H1 (cell line): ENCODE measurements around the gene ZNF750. TPM values are rescaled to one million over a fixed set of nuclear protein-coding genes. Genes with fewer than 3 reads are reported as not detected.

Source experiments
- ASH2L ChIP-seq: fragments of 200-600, 300-600 bp; sonication (generic); IDR thresholded peaks from one replicate; pipeline ENCODE4 v1.7.1; 2017; ENCODE audit warnings: low read length
- CHD1 ChIP-seq: IDR thresholded peaks from 2 replicates; pipeline ENCODE4 v1.6.1; 2012; ENCODE audit warnings: low read depth, low read length, improper control_type of control experiment
- EP300 ChIP-seq, 2 experiments: IDR thresholded peaks; 1 replicate in 1 of 2; 2 replicates in 1 of 2; pipeline ENCODE4 v1.6.1; 2011 to 2012; ENCODE audit warnings: low read depth in 2 of 2, low read length in 2 of 2, mild to moderate bottlenecking in 2 of 2, borderline replicate concordance in 1 of 2, inconsistent platforms in 1 of 2, moderate library complexity in 1 of 2
- KDM1A ChIP-seq: fragments of 200-600, 300-600 bp; sonication (generic); IDR thresholded peaks from 2 replicates; pipeline ENCODE4 v1.7.1; 2016; ENCODE audit warnings: mild to moderate bottlenecking, low read length, borderline replicate concordance
- SAP30 ChIP-seq: fragments of 300-600 bp; sonication (generic); IDR thresholded peaks from 2 replicates; pipeline ENCODE4 v1.7.1; 2012; ENCODE audit warnings: low read length, moderate library complexity, mild to moderate bottlenecking, inconsistent platforms; ENCODE audit not compliant: insufficient read depth, insufficient replicate concordance
- TAF1 ChIP-seq: IDR thresholded peaks from 2 replicates; pipeline ENCODE4 v1.6.1; 2011; ENCODE audit warnings: mild to moderate bottlenecking, low read depth, low read length
- polyA plus RNA-seq, 7 experiments: library from polyadenylated mRNA; depleted of rRNA in 3 of 7; stranded (reverse) in 5 of 7; unstranded in 2 of 7; fragments of >200 nt in 5 of 7; fragments of 200-250 nt in 2 of 7; gene quantifications; 1 replicate in 5 of 7; 2 replicates in 1 of 7; 4 replicates in 1 of 7; pipeline versions ENCODE4 v1.2.1 to v1.2.3, GENCODE V29; 2011 to 2013; ENCODE audit warnings: missing spikeins in 2 of 7, mixed read lengths in 2 of 7
- total RNA-seq: library from RNA; stranded (reverse); fragmentation: NEBNext Ultra II Directional; extraction: Animal tissue kit (Norgen Biotek cat#: 25700); gene quantifications from 2 replicates; pipeline ENCODE4 v1.2.1, GENCODE V29; 2021
- TF ChIP-seq, protein P1 (sequence below), 3 experiments: IDR thresholded peaks; 1 replicate in 2 of 3; 2 replicates in 1 of 3; pipeline versions ENCODE4 v1.5.1 to v1.6.1; 2011; ENCODE audit warnings: low read length in 3 of 3, mild to moderate bottlenecking in 3 of 3, inconsistent platforms in 2 of 3, low read depth in 1 of 3, moderate library complexity in 1 of 3; ENCODE audit not compliant: insufficient read depth in 1 of 3; ENCODE audit errors: control extremely low read depth in 1 of 3

The ZNF750 gene
- total and polyA plus RNA-seq, 2 of the 8 experiments (the other 6 are each of a cell fraction or from before 2014, with no cell fraction given) = not detected

DNA sequence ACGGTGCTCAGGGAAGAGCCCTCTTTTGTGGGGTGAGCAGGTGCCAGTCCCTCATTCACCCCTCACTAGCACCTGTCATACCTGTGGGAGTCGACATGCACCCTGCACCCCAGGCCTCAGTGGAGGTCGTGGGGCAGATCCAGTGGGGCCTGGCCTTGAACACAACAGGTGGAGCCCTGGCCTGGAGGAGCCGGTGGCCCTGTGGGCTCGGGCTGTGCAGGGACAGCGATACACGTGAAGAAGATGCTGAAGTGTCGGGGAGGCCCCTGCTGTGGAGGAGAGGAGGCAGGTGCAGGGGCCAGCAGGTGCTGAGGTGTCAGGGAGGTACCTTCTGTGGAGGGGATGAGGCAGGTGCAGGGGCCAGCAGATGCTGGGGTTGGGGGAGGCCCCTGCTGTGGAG, 31.8 kb downstream of the ZNF750 start (continued):
- no peak for TF ChIP-seq EP300 (IDR thresholded peaks at IDR 0.05; ENCODE audit: borderline replicate concordance in 1 of 2, low read depth in 2 of 2, low read length in 2 of 2)
- TF ChIP-seq SAP30 = no peak
- TF ChIP-seq KDM1A = no peak
- TF ChIP-seq ASH2L = no peak
- no peak for TF ChIP-seq TAF1
- TF ChIP-seq, protein P1, sequence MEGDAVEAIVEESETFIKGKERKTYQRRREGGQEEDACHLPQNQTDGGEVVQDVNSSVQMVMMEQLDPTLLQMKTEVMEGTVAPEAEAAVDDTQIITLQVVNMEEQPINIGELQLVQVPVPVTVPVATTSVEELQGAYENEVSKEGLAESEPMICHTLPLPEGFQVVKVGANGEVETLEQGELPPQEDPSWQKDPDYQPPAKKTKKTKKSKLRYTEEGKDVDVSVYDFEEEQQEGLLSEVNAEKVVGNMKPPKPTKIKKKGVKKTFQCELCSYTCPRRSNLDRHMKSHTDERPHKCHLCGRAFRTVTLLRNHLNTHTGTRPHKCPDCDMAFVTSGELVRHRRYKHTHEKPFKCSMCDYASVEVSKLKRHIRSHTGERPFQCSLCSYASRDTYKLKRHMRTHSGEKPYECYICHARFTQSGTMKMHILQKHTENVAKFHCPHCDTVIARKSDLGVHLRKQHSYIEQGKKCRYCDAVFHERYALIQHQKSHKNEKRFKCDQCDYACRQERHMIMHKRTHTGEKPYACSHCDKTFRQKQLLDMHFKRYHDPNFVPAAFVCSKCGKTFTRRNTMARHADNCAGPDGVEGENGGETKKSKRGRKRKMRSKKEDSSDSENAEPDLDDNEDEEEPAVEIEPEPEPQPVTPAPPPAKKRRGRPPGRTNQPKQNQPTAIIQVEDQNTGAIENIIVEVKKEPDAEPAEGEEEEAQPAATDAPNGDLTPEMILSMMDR (IDR thresholded peaks at IDR 0.05; ENCODE audit: control extremely low read depth in 1 of 3, insufficient read depth in 1 of 3, low read depth in 1 of 3, low read length in 3 of 3) = no peak
- no peak for TF ChIP-seq CHD1
